ENCODE results near the gene PCDHGA1.

DNA sequence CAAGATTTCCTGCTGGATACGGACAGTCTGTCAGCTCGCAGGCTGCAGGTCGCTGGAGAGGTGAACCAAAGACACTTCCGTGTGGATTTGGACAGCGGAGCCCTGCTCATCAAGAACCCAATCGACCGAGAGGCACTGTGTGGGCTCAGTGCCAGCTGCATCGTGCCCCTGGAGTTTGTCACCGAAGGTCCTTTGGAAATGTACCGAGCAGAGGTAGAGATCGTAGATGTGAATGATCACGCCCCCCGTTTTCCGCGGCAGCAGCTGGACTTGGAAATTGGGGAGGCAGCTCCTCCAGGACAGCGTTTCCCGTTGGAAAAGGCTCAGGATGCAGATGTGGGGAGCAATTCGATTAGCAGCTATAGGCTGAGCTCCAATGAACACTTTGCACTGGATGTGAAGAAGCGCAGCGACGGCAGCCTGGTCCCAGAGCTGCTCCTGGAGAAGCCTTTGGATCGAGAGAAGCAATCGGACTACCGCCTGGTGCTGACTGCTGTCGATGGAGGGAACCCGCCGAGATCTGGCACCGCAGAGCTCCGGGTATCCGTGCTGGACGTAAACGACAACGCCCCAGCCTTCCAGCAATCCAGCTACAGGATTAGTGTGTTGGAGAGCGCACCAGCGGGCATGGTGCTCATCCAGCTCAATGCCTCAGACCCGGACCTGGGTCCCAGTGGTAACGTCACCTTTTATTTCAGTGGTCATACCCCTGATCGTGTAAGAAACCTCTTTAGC lies 155.2 kb downstream of the PCDHGA1 start:
- TF ChIP-seq POLR2A (IDR thresholded peaks at IDR 0.05) (no peak), EP300 (IDR thresholded peaks at IDR 0.05) (no peak)
- TF ChIP-seq, protein P1, sequence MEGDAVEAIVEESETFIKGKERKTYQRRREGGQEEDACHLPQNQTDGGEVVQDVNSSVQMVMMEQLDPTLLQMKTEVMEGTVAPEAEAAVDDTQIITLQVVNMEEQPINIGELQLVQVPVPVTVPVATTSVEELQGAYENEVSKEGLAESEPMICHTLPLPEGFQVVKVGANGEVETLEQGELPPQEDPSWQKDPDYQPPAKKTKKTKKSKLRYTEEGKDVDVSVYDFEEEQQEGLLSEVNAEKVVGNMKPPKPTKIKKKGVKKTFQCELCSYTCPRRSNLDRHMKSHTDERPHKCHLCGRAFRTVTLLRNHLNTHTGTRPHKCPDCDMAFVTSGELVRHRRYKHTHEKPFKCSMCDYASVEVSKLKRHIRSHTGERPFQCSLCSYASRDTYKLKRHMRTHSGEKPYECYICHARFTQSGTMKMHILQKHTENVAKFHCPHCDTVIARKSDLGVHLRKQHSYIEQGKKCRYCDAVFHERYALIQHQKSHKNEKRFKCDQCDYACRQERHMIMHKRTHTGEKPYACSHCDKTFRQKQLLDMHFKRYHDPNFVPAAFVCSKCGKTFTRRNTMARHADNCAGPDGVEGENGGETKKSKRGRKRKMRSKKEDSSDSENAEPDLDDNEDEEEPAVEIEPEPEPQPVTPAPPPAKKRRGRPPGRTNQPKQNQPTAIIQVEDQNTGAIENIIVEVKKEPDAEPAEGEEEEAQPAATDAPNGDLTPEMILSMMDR (IDR thresholded peaks at IDR 0.05): no peak
